ENCODE data around the gene GOT1. TPM values are rescaled to one million over a fixed set of nuclear protein-coding genes. Genes with fewer than 3 reads are reported as not detected.

Gene GOT1
- total and polyA plus RNA-seq, 2 of the 8 experiments (the other 6 are each of a cell fraction or from before 2014, with no cell fraction given): 16.7 to 47.0 TPM

- Histone ChIP-seq H2BK120ac (replicated peaks; ENCODE audit: low read depth, low read length) (no peak overlapping the region), H2BK12ac (ENCODE audit: low read depth, low read length) (no peak overlapping the region), H3K4me3 (ENCODE audit: extremely low read depth in 1 of 4, insufficient read depth in 2 of 4, low read depth in 3 of 4, low read length in 4 of 4) (no peak overlapping the region), H3K23ac (ENCODE audit: insufficient read length) (no peak overlapping the region), H3K9me3 (ENCODE audit: insufficient read depth in 2 of 2, low read depth in 1 of 2, low read length in 1 of 2) (no peaks in the 10 kb centered on the region), H4K5ac (ENCODE audit: insufficient read length, low read depth, low read length) (no peak overlapping the region), H3K79me2 (ENCODE audit: control insufficient read depth in 1 of 2, insufficient read depth in 2 of 2, low read length in 2 of 2) (no peaks in the 10 kb centered on the region), H3K23me2 (ENCODE audit: low read depth, low read length) (no peaks in the 10 kb centered on the region), H2AK5ac (ENCODE audit: low read depth, low read length) (no peak overlapping the region), H3K27ac (ENCODE audit: low read depth, low read length) (no peak overlapping the region), H3K56ac (replicated peaks; ENCODE audit: insufficient read length, low read depth, low read length) (no peak overlapping the region), H2AFZ (ENCODE audit: low read length) (no peak overlapping the region), H2BK5ac (ENCODE audit: low read depth, low read length) (no peak overlapping the region), H3K4me2 (ENCODE audit: insufficient read depth in 1 of 2, low read depth in 2 of 2, low read length in 2 of 2) (no peak overlapping the region), H3K4ac (replicated peaks; ENCODE audit: insufficient read length, low read depth, low read length) (no peak overlapping the region), H3K79me1 (ENCODE audit: low read depth, low read length) (no peaks in the 10 kb centered on the region), H4K20me1 (replicated peaks in 1 of 2; ENCODE audit: control insufficient read depth in 1 of 2, insufficient read depth in 2 of 2, low read length in 2 of 2) (peaks cover 0 to 3% of the 10 kb centered on the region in 2 experiments), H4K8ac (ENCODE audit: extremely low read depth, insufficient read depth, low read length) (no peak overlapping the region), H2BK15ac (ENCODE audit: low read length) (no peak overlapping the region), H3K9ac (replicated peaks in 1 of 4; ENCODE audit: extremely low read depth in 1 of 4, low read depth in 3 of 4, low read length in 3 of 4) (no peak overlapping the region), H3K14ac (ENCODE audit: insufficient read length) (no peak overlapping the region), H3K4me1 (replicated peaks in 1 of 4; ENCODE audit: control insufficient read depth in 3 of 4, insufficient read depth in 4 of 4, low read length in 3 of 4) (peaks cover 3 to 14% (median 10%) of the 10 kb centered on the region in 4 experiments; a peak in 6 of 7 replicates), H2BK20ac (ENCODE audit: low read length) (no peak overlapping the region), H3K27me3 (replicated peaks in 1 of 4; ENCODE audit: control insufficient read depth in 3 of 4, extremely low read depth in 1 of 4, insufficient read depth in 3 of 4, low read length in 3 of 4) (no peaks in the 10 kb centered on the region), H4K91ac (replicated peaks; ENCODE audit: insufficient read length, low read length) (no peak overlapping the region), H3K36me3 (ENCODE audit: control insufficient read depth in 2 of 4, insufficient read depth in 4 of 4, low read length in 3 of 4) (no peaks in the 10 kb centered on the region), H3K18ac (ENCODE audit: extremely low read depth, low read length) (no peak overlapping the region)
- 89% methylated on average over 9 of the region's 9 CpGs; no CpG with 5 or more reads in 1 of the 2 experiments for WGBS, 2 experiments (ENCODE audit: extremely low coverage in 1 of 2, insufficient coverage in 1 of 2, insufficient read length in 1 of 2, insufficient replicate concordance in 2 of 2, low coverage in 1 of 2, low lambda C conversion rate in 2 of 2, missing lambda C conversion rate in 1 of 2)
- FAIRE-seq (no peak), DNase-seq (ENCODE audit: low read depth in 1 of 2, low spot score in 2 of 2) (no peak)
- POLR2A ChIA-PET (ENCODE audit: partially characterized antibody): no interaction called here
- CTCF ChIA-PET (ENCODE audit: partially characterized antibody): interaction anchor here (1.1 to 4.2 kb wide), 5 partner anchors 10 to 321 kb away, joined by 3 to 16 read pairs (median 3); partner anchors contain the start of gene GOT1
- TF ChIP-seq NANOG (IDR thresholded peaks at IDR 0.05; ENCODE audit: insufficient read depth, low read depth, low read length, poor library complexity, severe bottlenecking) (no peak), ATF2 (IDR thresholded peaks at IDR 0.05; ENCODE audit: low read length) (no peak), TEAD4 (IDR thresholded peaks at IDR 0.05; ENCODE audit: low read depth, low read length) (no peak), TAF7 (optimal IDR thresholded peaks at IDR 0.05; ENCODE audit: borderline replicate concordance, low read depth, low read length) (no peak), EP300 (IDR thresholded peaks at IDR 0.05; ENCODE audit: borderline replicate concordance in 1 of 2, low read depth in 2 of 2, low read length in 2 of 2) (no peak), MAFK (IDR thresholded peaks at IDR 0.05; ENCODE audit: low read depth, low read length) (no peak), TCF12 (IDR thresholded peaks at IDR 0.05; ENCODE audit: low read depth, low read length) (no peak), CEBPB (IDR thresholded peaks at IDR 0.05; ENCODE audit: low read depth, low read length) (no peak), RXRA (IDR thresholded peaks at IDR 0.05; ENCODE audit: insufficient read depth, low read depth, low read length) (no peak), ASH2L (IDR thresholded peaks at IDR 0.05; ENCODE audit: low read length) (no peak), FOSL1 (IDR thresholded peaks at IDR 0.05; ENCODE audit: insufficient read depth, low read depth, low read length) (no peak)
These were observed 40.5 kb downstream of the GOT1 start for GRCh38 chr10:99389729-99390480.

Data from H1 (cell line).